Dedifferentiated amniotic fluid mesenchymal stem cell (primary cell): ENCODE results near the gene MMP11.
A peak's percentile ranks its signal among the peaks of the same experiment; 100 is the strongest.
"Not testable (repeated sequence)": the region's sequence is repeated elsewhere in the genome, so short reads cannot be mapped to it uniquely, and the experiment has no call there.

Source experiments
- DNase-seq: peaks from one replicate; pipeline ENCODE4 v3.0.0-alpha.2; 2016; ENCODE audit errors: extremely low spot score

Gene MMP11, protein sequence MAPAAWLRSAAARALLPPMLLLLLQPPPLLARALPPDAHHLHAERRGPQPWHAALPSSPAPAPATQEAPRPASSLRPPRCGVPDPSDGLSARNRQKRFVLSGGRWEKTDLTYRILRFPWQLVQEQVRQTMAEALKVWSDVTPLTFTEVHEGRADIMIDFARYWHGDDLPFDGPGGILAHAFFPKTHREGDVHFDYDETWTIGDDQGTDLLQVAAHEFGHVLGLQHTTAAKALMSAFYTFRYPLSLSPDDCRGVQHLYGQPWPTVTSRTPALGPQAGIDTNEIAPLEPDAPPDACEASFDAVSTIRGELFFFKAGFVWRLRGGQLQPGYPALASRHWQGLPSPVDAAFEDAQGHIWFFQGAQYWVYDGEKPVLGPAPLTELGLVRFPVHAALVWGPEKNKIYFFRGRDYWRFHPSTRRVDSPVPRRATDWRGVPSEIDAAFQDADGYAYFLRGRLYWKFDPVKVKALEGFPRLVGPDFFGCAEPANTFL

DNA sequence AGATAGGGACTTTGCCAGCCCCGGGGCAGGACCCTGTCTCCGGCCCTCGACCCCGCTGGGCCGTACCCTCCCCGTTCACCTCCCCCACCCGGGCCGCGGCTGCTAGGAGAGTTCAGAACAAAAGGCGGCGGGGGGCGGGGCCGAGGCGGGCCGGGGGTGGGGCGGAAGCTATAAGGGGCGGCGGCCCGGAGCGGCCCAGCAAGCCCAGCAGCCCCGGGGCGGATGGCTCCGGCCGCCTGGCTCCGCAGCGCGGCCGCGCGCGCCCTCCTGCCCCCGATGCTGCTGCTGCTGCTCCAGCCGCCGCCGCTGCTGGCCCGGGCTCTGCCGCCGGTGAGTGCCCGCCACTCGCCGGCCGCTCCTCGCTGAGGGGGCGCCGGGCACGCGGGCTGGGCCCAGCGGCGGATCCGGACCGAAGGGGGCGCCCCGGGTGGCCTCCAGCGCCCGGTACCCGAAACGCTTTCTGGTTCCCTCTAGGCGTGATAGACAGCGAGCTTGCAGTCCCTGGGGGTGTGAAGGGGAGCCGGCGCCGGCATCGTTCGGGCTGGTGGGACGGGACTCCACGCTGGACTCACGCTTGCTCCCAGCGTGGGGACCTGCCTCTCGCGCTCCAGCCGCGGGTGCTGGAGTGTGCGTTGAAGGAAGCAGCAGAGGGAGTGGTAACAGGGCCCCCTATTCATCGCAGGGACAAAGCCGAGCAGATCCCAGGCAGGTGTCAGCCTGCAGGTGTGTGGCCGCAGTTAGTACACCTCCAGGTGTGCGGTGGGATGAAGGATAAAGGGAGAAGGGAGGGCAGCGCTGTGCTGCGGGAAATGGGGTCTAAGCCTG lies at the start of gene MMP11:
TSS of gene MMP11 (plus strand) at position 201 of the 825 bp plus-strand sequence. CDS start at position 223, 22 bp downstream.
- no peak for DNase-seq

DNA sequence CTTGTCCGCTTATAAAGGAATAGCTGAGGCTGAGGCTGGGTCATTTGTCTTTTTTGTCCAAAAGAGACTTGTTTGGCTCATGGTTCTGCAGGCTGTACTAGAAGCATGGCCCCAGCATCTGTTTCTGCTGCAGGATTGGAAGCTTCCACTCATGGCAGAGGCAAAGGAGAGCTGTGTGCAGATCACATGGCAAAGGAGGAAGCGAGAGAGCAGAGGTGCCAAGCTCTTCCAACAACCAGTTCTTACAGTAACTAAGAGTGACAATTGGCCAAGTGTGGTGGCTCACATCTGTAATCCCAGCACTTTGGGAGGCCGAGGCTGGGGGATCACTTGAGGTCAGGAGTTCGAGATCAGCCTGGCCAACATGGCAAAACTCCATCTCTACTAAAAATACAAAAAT lies 44.5 kb upstream of the MMP11 start:
- not testable (repeated sequence) for DNase-seq

DNA sequence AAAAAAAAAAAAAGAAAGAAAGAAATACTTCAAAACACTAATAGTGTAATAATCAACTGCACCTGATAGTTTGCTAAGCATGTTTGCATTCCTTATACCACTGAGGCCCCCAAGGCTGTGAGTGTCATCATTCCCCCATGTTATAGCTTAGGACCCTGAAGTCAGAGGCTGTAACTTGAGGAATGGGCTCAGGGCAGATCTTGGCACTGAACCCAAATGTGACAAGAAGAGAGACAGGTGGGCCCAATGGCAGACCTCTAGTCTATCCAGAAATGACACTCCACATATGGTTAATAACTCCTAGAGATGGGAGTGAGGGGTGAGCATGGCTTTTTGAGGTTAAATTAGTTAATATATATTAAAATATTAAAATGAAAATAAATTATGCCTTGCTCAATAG lies 35.0 kb upstream of the MMP11 start:
- no peak for DNase-seq

DNA sequence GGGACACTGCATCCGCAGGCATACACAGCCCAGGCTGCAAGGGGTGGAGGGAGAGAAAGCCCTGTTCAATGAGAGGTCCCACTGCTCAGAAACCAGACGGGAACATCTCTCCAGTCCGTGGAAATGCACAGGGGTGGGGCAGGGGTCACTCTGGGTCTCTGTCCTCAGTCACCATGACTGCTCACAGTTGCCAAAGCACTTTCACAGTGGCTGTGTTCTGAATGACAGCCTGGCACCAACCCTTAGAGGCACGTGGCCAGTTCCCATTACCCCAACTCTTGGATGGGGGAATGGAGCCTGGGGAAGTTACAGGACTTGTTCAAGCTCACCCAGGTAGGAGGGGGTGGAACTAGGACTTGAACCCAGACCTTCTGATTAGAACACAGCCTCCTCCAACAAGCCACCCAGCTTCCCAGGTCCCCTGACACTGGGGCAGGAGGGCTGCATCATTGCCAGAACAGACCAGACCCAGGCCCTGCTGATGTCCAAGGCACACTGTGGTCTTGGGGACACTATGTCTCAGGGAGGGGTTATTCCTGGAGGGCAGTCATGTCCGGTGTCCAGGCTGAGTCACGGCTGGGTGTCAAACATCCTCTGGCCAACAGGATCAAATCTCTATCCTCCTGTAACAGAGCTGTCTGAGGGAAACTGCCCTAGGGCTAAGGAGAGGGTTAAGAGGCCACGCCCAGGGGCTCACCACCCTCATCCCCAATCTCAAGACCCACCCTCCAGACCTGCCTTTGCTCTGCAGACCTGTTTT lies 30.0 kb upstream of the MMP11 start:
- DNase-seq, result no peak

DNA sequence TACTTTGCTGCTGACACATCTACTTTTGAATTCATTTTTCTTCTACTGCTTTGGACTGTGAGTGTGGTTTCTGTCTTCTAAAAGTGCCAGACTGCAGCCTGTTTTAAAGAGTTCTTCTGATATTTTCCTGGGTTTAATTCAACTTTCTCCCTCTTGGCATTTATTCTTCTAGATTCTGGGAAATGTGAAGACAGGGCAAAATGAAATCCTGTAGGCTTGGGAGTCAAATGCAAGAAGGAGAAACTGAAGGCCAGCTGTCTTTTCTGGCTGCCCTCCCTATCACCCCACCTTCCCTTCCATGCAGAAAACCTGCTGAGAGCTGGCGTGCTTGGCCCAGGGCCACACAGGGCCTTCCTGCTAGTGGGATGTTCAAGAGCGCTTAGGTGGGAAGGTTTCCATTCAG lies 29.3 kb upstream of the MMP11 start:
- no peak for DNase-seq

DNA sequence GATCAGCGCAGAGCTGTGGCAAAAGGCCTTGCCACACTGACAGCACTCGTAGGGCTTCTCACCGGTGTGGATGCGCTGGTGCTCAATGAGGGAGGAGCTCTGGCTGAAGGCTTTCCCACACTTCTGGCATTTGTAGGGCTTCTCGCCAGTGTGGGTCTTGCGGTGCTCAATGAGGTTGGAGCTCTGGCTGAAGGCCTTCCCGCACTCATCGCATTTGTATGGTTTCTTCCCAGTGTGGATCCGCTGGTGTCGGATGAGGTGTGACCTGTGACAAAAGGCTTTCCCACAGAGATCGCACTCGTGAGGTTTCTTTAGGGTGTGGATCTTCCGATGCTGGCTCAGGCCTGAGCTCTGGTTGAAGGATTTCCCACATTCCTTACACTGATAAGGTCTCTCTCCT lies 28.6 kb upstream of the MMP11 start:
- no peak for DNase-seq

DNA sequence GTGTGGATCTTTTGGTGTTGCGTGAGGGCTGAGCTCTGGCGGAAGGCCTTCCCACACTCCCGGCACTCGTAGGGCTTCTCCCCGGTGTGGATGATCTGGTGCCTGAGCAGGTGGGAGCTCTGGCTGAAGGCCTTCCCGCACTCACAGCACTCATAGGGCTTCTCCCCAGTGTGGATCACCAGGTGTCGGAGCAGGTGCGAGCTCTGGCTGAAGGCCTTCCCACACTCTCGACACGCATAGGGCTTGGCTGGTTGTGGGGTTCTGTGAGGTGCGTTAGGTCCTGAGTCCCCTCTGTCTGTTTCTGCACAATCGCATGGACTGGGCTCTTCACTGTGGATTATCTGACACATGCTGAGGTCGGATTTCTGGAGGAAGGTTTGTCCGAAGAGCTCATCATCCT lies 28.2 kb upstream of the MMP11 start:
- DNase-seq, result no peak

DNA sequence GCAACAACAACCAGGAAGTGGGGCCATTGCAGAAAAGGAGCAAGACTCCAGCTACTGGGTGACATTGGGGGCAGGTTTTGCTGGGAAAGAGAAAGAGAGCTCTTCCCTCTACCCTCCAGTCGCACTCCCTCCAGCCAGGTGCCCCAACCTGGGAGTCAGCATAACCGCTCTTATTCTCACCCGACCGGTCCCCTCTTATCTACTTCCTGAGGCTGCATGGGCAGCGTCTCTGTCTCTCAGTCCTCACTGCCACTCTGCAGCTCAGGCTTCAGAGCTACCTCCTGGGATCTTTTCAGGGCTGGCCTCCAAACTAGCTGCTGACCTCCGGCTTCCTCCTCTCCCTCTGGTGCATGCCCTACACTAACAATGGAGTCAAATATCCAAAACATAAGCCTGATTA lies 26.9 kb upstream of the MMP11 start:
- DNase-seq, result no peak

DNA sequence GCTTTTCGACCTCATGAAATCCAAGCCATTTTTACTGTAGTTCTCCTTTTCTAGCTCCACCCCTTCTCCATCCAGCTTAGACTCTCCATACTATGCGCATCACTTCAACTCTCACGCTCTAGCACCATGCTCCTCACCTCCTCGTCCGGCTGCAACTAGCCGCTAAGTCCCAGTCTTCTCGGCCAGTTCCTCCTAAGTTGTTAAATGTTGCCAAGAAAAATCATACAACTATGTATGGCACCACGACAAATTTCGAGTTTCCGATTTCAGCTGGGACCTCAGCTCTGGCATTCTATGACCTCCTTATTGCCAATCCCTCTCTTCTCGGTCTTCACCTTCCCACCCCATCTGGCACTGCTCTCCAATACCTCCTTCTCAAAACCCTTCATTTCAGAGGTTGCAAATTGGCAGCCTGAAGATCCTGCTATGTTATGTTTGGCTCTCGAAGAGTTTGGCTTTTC lies 22.8 kb upstream of the MMP11 start:
- no peak for DNase-seq

DNA sequence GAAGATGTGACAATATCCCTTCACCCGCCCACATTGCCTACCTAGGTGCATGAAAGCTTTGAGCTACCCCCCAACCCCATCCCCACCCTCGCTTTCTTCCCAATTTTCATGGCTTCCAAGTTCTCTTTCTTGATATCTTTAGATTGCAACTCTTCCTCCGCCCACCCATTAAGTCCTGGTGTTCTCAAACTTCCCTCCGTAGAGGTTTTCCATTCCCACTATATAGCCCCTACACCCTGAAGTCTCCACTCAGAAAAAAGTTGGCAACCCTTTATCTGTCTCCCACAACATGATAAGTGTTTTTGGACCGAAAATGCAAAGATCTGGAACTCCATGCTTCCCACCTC lies 22.3 kb upstream of the MMP11 start:
- no peak for DNase-seq

DNA sequence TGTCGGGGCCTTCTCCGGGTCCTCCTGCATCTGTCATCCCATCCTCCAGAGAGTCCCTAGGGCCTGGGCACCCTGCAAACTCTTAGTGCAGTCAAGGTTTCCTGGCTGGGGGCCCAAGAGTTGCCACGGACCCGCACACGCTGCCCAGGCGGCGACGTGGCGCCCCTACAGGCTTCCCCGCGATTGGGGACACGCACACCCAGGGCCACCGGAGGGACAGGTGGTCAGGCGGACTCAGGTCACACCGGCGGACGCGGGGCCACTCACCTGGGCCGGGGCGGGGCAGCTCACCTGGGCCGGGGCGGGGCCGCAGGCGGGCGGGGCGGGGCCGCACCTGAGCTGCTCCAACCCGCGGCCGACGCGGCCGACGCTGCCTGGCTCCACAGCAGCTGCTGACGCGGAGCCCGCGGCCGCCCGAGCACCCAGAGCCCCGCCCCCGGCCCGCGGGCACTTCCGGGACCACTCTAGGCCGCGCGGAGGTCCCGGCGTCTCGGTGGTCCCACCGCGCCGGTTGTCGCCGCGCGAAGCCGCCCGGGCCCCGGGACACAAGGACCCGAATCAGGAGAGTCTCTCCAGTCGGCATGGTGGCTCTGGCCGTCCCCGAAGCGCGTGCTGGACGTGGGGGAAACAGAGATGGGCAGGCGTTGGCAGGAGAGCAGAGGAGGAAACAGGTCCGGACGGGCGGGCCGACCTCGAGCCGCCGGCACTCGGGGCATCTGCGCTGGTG lies 21.8 kb upstream of the MMP11 start, which contains the start of gene ZNF70:
TSS of gene ZNF70 (minus strand) at position 399 of the 727 bp plus-strand sequence. CDS start 5,972 bp downstream, outside the sequence.
- DNase-seq, result peak; percentile 36

DNA sequence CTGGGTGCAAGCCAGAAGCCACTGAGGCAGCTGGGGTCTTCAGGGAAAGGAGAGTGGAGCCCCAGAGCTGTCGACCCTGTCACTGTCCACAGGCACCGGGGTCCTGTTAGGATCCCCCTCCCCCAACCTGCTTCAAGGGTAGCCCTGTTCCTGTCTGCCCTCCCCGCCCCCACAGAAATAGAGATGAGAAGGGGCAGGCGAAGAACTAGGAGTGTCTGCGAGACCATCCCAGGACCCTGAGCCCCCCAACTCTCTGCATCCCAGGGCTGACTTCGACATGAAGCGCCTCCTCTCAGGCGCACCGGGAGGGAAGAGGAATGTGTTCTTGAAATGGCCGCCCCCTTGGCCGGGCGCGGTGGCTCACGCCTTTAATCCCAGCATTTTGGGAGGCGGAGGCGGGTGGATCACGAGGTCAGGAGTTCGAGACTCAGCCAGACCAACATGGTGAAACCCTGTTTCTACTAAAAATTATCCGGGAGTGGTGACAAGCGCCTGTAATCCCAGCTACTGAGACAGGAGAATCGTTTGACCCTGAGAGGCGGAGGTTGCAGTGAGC lies 21.1 kb upstream of the MMP11 start:
- no peak for DNase-seq

DNA sequence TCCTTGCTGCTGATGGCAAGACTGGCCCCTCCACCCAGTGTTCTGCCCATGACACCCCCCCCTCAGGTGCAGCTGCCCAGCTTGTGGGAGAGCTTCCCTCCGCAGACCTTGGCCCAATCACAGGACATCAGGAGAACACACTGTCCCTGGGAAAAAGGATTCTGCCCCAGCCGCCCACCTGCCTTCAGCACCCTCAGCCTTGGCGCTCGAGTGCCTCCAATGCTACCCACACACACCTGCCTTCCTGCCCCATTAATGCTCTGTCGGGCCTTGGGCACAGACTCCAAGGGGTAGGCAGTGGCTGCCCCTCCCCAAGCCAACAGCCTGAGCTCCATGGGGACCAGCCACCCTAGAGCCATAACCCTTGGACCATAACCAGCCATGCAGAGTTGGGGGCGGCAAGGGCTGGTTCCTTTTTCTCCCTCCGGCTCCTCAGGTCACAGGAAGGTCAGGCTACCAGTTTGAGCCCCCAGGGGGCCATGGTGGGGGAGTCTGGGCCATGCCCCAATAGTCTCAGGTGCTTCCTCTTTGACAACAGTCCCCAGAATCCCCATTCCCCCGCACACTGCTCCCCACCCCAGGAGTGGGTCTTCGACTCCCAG lies 20.5 kb upstream of the MMP11 start:
- no peak for DNase-seq

DNA sequence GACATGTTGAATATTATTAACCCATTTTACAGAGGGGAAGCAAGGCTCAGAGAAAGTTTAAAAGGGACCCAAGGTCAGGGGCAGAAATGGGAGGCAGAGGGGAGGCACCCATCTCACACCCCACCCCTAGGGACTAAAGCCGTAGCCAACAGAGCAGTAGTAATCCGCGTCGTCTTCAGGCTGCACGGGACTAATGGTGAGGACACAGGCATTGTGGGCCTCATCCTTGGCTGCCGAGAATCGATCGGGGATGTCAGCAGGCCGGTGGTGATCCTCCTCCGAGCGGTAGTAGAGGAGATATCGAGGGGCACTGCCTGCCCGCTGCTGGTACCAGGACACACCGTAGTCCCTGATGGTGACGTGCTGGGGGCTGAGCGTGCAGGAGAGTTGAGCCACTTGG lies 19.9 kb upstream of the MMP11 start:
- no peak for DNase-seq

DNA sequence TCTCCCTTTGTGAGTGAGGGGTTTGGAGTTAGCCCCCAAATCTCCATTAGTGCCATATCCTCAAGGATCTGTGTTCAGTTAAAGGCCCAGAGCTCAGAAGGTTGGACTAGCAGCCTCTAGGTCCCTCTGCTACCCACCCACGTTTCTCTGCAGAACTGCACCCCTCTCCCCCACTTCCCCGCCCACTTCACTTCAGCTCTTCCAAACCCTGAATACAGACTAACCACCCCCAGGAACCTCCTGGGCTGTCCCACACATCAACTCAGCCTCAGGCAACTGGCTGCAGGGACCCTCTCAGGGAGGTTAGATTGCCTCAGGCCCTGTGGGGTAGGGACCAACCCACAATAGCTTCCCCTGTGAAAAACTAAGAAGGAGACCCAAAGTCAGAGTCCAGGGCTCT lies 19.3 kb upstream of the MMP11 start:
- no peak for DNase-seq

DNA sequence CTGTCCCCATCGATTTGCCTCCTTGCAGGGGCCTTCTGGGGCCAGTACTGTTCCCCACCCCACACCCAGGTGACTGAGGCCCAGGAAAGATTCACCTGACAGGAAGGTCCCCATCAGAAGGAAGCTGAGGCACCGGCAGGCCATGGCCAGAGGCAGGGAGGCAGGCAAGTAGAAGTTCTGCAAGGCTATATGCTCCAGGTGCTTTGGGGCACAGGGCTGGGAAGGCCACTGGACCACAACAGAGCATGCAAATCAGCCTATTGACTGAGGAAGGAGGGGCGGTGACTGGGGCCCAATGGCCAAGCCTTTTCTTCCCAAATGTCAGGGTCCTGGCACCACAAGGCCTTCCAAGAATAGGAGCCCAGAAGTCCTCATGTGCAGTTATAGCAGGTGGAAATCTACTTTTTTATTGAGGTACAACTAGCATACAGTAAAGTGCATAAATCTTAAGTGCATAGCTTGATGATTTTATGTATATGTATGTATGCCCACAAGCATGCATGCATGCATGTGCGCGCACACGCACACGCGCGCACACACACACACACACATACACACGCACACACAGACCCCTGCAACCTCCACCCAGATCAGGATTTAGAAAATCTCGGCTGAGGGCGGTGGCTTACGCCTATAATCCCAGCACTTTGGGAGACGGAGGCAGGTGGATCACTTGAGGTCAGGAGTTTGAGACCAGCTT lies 18.3 kb upstream of the MMP11 start, which contains the start of gene VPREB3:
TSS of gene VPREB3 (minus strand) at position 206 of the 700 bp plus-strand sequence. CDS start at position 144, 62 bp downstream.
- no peak for DNase-seq

DNA sequence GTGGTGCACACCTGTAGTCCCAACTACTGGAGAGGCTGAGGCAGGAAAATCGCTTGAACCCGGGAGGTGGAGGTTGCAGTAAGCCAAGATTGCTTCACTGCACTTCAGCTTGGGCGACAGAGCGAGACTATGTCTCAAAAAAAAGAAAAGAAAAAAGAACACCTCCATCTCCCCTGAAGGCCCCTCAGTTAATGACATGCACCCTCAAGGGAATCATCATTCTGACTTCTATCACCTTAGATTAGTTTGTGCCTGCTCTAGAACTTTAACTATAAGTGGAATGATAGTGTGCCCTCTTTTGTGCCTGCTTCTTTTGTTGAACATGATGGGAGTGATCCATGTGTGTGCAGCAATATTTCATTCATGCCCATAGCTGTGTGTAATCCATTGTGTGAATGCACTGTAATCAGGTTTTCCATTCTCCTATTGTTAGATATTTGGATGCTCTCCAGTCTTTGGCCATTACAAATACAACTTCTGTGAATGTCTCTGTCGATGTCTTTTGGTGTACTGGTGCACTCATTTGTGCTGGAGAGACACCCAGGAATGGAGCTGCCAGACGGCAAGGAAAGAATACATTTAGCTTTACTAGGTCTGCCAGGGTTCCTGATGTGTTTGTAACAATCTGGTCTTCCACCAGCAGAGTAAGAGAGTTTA lies 17.5 kb upstream of the MMP11 start:
- DNase-seq, result no peak

DNA sequence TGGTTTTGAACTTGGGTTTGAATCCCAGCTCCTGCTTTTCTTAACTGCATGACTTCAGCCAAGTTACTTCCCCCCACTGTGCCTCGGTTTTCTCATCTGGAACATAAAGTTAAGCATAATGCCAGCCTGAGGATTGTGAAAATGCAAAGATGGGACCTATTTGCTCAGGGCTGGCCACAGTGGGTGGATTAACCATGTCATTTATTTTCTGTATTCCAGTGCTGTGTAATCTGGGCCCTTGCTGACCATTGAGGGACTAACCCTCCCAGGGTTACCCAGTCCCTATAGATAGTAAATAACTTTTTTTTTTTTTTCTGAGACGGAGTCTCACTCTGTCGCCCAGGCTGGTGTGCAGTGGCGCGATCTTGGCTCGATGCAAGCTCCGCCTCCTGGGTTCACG lies 16.9 kb upstream of the MMP11 start:
- no peak for DNase-seq

DNA sequence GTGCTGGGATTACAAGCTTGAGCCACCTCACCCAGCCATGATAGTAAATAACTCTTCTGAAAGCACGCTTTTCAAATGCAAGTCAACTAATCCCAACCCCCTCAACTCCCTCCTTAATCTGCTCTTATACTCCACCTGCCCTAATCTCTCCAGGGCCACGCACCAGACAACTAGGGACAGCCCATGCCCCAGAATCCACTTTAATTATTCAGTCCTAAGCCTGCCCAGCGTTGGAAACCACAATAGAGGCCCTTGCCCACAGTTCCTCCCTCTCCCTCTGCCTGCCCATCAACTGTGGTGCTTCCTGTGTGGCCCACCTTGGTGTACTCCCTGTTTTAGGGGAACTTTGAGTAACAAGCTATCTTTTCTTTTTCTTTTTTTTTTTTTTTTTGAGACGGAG lies 15.8 kb upstream of the MMP11 start:
- DNase-seq, result no peak
